Measurements from ENCODE around the gene NCMAP.

DNA sequence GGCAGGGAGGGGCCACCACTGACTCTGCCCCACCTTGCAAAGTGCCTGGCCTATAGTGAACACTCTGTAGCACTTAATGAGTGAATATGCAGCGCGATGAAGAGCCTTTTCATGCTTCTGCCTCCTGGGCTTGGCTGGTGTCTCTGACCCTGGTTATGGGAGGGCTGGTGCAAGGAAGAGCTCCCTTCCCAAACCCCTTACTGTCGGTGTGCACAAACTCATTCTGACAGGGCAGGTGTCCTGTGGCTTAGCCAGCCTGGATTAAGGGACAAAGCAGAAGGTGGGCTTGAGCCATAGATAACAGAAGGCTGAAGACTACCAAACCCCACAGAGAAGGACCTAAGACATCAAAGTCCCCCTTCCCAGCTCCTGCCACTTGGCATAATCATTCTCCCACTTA lies 2.0 kb upstream of the NCMAP start:
- TF ChIP-seq, protein P1, sequence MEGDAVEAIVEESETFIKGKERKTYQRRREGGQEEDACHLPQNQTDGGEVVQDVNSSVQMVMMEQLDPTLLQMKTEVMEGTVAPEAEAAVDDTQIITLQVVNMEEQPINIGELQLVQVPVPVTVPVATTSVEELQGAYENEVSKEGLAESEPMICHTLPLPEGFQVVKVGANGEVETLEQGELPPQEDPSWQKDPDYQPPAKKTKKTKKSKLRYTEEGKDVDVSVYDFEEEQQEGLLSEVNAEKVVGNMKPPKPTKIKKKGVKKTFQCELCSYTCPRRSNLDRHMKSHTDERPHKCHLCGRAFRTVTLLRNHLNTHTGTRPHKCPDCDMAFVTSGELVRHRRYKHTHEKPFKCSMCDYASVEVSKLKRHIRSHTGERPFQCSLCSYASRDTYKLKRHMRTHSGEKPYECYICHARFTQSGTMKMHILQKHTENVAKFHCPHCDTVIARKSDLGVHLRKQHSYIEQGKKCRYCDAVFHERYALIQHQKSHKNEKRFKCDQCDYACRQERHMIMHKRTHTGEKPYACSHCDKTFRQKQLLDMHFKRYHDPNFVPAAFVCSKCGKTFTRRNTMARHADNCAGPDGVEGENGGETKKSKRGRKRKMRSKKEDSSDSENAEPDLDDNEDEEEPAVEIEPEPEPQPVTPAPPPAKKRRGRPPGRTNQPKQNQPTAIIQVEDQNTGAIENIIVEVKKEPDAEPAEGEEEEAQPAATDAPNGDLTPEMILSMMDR (IDR thresholded peaks at IDR 0.05; ENCODE audit: low read depth, low read length, poor library complexity, severe bottlenecking): no peak
- no peak for TF ChIP-seq EZH2phosphoT487 (IDR thresholded peaks at IDR 0.05; ENCODE audit: borderline replicate concordance, low read length)
